Loucy (cell line): Measurements from ENCODE around the gene UFD1.

Source experiments
- CTCF ChIP-seq: fragments of 200-600 bp; sonication (generic); conservative IDR thresholded peaks from 2 replicates; pipeline ENCODE4 v1.5.1; 2014; ENCODE audit warnings: mild to moderate bottlenecking, antibody characterized with exemption, low read length
- EZH2phosphoT487 ChIP-seq: fragments of 200-600 bp; IDR thresholded peaks from 2 replicates; pipeline ENCODE4 v1.6.1; 2018; ENCODE audit warnings: antibody characterized with exemption, mild to moderate bottlenecking, moderate library complexity, borderline replicate concordance

GRCh38 chr22:19527321-19527721 is 48.3 kb upstream of the UFD1 start:
- no peak for TF ChIP-seq CTCF
- no peak for TF ChIP-seq EZH2phosphoT487
